Testis (tissue), 3 donors: Measurements from ENCODE around the gene MYEOV. TPM values are rescaled to one million over a fixed set of nuclear protein-coding genes. Genes with fewer than 3 reads are reported as not detected.

Experiments used
- DNase-seq: peaks from one replicate; pipeline ENCODE4 v3.0.0-alpha.2; 2019
- H3K27ac ChIP-seq, 2 donors: fragments of 200-600 bp; sonication (generic); one replicate each; pipeline ENCODE4 v1.5.1; 2019
- H3K27me3 ChIP-seq: fragments of 200-600 bp; sonication (generic); one replicate; pipeline ENCODE4 v1.5.1; 2019
- H3K36me3 ChIP-seq: fragments of 200-600 bp; sonication (generic); one replicate; pipeline ENCODE4 v1.5.1; 2017; ENCODE audit warnings: low read depth; ENCODE audit errors: missing control alignments
- H3K4me1 ChIP-seq: fragments of 200-600 bp; sonication (generic); one replicate; pipeline ENCODE4 v1.5.1; 2019
- H3K4me3 ChIP-seq, 2 donors: fragments of 200-600 bp; sonication (generic); one replicate each; pipeline ENCODE4 v1.5.1; 2017 to 2019
- H3K9me3 ChIP-seq: fragments of 200-600 bp; sonication (generic); one replicate; pipeline ENCODE4 v1.5.1; 2017
- POLR2A ChIP-seq: fragments of 450-650 bp; IDR thresholded peaks from one replicate; pipeline ENCODE4 v1.6.1; 2017; ENCODE audit warnings: antibody characterized with exemption, mild to moderate bottlenecking, moderate library complexity
- WGBS, 2 donors: methylation state at CpG; one replicate each; pipeline ENCODE4 v1.1.5; 2018; 5-methylcytosine and 5-hydroxymethylcytosine counted together
- intact Hi-C: fragments of 100-400 bp; cut with DNase I; formaldehyde crosslinking; loops from one replicate; pipeline ENCODE4 v1.15.1; 2023; ENCODE audit warnings: low total_unique reads
- polyA plus RNA-seq: library from polyadenylated mRNA; stranded (reverse); fragments of 350-450 nt; fragmentation: Illumina TruSeq; extraction: RNeasy Lipid Tissue Mini Kit (QIAGEN cat#74804); gene quantifications from one replicate; pipeline ENCODE4 v1.2.3, GENCODE V29; 2014; ENCODE audit warnings: low read depth, low replicate concordance; ENCODE audit not compliant: insufficient read depth
- total RNA-seq, 2 donors: library from RNA; depleted of rRNA; stranded (reverse); fragments of >200 nt; gene quantifications; one replicate each; pipeline ENCODE4 v1.2.3, GENCODE V29; 2016
- TF ChIP-seq, protein P1 (sequence below), 3 experiments: fragments of 450-650 bp in 2 of 3; fragments of 200-600 bp in 1 of 3; sonication (generic) in 1 of 3; IDR thresholded peaks; one replicate each; pipeline ENCODE4 v1.5.1; 2016 to 2019; ENCODE audit warnings: antibody characterized with exemption in 3 of 3, mild to moderate bottlenecking in 2 of 3, moderate library complexity in 1 of 3

The MYEOV gene
- total and polyA plus RNA-seq, 3 donors from 2014 or later: 0.43 to 1.1 (median 1.1) TPM

DNA sequence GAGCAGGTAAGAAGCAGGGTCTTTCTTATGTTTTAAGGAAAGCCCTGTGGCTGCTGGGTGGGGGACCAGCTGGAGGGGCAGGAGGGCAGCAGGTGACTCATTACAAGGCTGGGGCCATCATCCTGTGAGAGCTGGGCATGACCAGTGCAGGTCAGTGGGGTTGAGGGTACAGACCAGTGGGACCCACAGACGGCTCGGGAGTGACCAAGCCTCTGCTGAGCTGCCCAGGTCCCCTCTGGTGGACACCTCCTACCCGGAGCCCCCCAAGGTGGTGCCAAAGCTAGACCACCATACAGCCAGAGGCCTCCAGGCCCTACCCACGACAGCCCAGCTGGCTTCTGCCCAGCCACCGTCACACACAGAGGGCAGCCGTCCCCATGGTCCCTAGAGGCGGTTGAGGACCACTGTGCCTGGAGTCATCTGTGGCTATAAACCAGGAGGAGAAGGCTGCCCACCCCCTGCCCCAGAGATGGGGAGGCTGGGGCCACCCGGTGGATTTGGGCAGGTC, 670 bp downstream of the MYEOV start:
- DNase-seq: no peak
- WGBS, 2 donors: 92 to 100% methylated on average over 3 to 8 of the region's 8 CpGs
- Histone ChIP-seq H3K27ac (no peak overlapping the region), H3K27me3 (no peaks in the 10 kb centered on the region), H3K9me3 (no peaks in the 10 kb centered on the region), H3K36me3 (no peaks in the 10 kb centered on the region), H3K4me1 (peaks cover 3% of the 10 kb centered on the region), H3K4me3 (no peak overlapping the region)
- intact Hi-C loops: loop anchor here (10.0 kb wide), 1 partner anchor 340 kb away; no protein-coding TSS in a partner anchor
- no peak for TF ChIP-seq POLR2A
- TF ChIP-seq, protein P1, sequence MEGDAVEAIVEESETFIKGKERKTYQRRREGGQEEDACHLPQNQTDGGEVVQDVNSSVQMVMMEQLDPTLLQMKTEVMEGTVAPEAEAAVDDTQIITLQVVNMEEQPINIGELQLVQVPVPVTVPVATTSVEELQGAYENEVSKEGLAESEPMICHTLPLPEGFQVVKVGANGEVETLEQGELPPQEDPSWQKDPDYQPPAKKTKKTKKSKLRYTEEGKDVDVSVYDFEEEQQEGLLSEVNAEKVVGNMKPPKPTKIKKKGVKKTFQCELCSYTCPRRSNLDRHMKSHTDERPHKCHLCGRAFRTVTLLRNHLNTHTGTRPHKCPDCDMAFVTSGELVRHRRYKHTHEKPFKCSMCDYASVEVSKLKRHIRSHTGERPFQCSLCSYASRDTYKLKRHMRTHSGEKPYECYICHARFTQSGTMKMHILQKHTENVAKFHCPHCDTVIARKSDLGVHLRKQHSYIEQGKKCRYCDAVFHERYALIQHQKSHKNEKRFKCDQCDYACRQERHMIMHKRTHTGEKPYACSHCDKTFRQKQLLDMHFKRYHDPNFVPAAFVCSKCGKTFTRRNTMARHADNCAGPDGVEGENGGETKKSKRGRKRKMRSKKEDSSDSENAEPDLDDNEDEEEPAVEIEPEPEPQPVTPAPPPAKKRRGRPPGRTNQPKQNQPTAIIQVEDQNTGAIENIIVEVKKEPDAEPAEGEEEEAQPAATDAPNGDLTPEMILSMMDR (IDR thresholded peaks at IDR 0.05): no peak

DNA sequence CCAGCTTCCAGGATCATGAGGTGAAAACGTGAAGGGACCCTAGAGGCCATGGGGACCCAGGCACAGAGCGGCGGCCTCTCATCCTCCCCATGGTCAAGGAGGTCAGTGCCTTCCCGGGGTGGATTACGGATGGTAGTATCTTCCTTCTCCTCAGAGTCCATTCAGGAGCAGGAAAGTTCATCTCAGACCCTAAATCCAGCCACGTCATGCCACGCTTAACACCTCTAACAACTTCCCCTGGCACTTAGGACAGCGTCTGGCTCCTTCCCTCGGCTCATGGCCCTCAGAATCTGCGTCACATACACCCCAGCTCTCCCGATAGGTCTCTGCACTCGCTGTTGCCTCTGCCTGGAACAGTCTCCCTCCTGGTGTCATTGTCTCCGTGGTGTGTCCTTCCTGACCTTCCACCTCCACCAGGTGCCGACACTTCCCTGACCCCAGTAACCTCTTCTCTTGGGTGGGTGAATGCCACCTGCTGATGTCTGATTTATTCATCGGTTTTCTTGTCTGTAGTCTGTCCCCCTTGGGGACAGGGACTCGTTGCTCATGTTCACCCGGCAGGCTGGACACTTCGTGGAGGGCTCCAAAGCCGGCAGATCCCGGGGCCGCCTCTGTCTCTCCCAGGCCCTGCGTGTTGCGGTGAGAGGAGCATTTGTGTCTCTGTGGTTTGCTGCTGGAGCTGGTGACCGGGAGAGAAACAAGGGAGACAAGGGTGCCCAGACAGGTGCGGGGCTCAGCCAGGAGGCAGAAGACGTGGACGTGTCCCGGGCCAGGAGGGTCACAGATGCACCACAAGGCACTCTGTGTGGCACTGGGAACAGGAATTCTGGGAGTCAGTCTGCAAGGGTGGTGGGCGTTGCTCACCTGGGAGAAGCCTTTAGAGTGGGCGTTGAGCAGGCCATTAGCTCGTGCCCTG, 1.4 kb downstream of the MYEOV start:
- no peaks in the 10 kb centered on the region for H3K27me3 ChIP-seq
- no peak for DNase-seq
- H3K9me3 ChIP-seq: no peaks in the 10 kb centered on the region
- no peak overlapping the region for H3K4me3 ChIP-seq
- intact Hi-C loops: loop anchor here (10.0 kb wide), 1 partner anchor 339 kb away; no protein-coding TSS in a partner anchor
- H3K27ac ChIP-seq: no peak overlapping the region
- WGBS, 2 donors: 92 to 95% methylated on average over 30 to 31 of the region's 31 CpGs
- no peak for TF ChIP-seq POLR2A
- TF ChIP-seq, protein P1 (IDR thresholded peaks at IDR 0.05): no peak
- H3K36me3 ChIP-seq: no peaks in the 10 kb centered on the region
- peaks cover 3% of the 10 kb centered on the region for H3K4me1 ChIP-seq

DNA sequence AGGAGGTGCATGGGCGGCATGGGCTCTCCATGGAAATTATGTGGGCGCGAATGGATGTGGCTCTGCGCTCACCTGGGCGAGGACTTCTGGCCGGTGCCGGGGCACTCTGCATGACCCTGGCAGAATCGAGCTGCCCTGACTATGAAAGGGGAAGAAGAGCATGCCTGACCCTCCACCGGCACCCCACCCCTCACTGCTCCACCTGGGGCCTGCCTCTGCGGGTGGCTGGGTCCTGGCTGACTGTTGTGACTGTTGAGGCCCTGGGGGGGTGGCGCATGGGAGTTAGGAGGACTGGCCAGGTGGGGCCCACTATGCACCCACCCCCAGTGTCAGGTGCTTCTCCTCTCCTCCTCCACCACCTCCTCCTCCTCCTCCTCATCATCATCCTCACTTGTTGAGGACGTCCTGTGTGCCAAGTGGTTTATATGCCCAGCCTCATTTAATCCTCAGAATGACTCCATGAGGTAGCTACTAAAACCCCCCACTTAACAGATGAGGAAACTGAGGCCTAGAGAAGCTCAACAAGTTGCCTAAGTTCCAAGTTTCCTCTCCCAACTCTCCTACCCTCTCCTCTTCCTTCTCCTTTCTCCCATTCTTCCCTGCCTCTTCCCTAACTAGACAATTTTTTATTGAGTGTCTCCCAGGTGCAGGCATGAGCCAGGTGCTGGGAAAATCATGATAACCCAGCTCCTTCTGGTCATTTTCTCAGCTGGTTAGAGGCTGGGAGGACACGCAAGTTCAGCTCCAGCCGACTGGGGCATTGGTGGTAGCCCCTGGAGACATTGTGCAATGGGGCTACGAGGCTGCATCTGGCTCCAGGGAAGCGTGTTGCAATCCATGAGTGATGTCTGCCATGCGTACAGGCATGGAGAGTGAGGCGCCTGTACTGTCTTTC, 2.3 kb downstream of the MYEOV start:
- H3K9me3 ChIP-seq: no peaks in the 10 kb centered on the region
- intact Hi-C loops: loop anchor here (10.0 kb wide), 1 partner anchor 339 kb away; no protein-coding TSS in a partner anchor
- H3K4me1 ChIP-seq: peaks cover 3% of the 10 kb centered on the region
- DNase-seq: no peak
- H3K4me3 ChIP-seq: no peak overlapping the region
- H3K36me3 ChIP-seq: no peaks in the 10 kb centered on the region
- H3K27ac ChIP-seq: no peak overlapping the region
- TF ChIP-seq, protein P1 (IDR thresholded peaks at IDR 0.05): no peak
- TF ChIP-seq POLR2A: no peak
- no peaks in the 10 kb centered on the region for H3K27me3 ChIP-seq
- WGBS, 2 donors: 89 to 91% methylated on average over 15 to 18 of the region's 18 CpGs

DNA sequence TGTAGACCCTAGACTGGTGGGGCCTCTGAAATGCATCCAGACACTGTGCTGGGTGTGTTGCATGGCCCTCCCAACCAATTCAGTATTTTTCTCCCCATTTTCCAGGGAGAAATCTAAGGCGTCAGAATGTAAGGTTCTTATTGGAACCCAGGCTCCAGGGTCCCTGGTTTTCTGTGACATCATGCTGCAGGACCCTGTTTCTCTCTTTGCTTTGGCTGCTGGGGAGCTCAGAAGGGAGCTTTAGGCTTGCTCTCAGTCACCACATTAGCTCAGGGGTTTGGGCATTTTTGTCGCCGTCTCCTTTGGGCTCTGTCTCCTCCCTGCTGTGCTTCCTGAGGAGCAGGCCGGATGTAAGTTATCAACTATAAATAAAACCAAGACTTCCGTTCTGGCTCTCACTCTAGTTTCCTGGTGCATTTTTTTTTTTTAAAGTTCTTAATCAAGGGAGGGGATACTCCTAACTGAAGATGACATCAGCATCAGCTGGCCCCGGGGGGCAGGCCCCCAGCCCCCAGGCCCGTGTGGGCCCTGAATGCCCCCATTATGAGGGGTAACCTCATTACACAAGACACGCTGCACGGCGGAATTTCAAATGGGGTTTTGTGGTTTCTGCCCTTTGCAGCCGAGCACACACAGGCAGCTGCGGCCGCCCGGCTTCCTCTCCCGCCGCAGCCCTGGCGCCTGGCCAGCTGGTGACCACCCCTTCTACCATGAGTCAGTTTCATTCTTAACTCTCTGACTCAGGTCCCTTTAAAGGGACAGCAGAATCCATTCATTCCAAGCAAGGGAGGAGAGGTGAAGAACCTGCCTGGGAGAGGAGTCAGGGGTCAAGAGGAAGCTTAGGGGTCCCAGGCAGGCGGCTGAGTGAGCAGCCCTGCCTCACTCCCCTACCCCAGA, 3.2 kb downstream of the MYEOV start:
- H3K27ac ChIP-seq: no peak overlapping the region
- 26 to 41% methylated on average over 18 of the region's 18 CpGs for WGBS, 2 donors
- intact Hi-C loops: loop anchor here (10.0 kb wide), 1 partner anchor 338 kb away; no protein-coding TSS in a partner anchor
- TF ChIP-seq, protein P1 (IDR thresholded peaks at IDR 0.05): no peak
- no peak for TF ChIP-seq POLR2A
- no peaks in the 10 kb centered on the region for H3K36me3 ChIP-seq
- H3K4me3 ChIP-seq: no peak overlapping the region
- peaks cover 3% of the 10 kb centered on the region for H3K4me1 ChIP-seq
- H3K9me3 ChIP-seq: no peaks in the 10 kb centered on the region
- no peaks in the 10 kb centered on the region for H3K27me3 ChIP-seq
- peak; percentile 69 for DNase-seq
